ENCODE data around the gene ZNF180. TPM values are rescaled to one million over a fixed set of nuclear protein-coding genes. Genes with fewer than 3 reads are reported as not detected.
"Not testable (repeated sequence)": the region's sequence is repeated elsewhere in the genome, so short reads cannot be mapped to it uniquely, and the experiment has no call there.

Gene ZNF180
- total RNA-seq, 1 donor from 2014 or later: 18.0 TPM

GRCh38 chr19:44496711-44497110 is 3.6 kb downstream of the ZNF180 start:
- DNase-seq: no peak

DNA sequence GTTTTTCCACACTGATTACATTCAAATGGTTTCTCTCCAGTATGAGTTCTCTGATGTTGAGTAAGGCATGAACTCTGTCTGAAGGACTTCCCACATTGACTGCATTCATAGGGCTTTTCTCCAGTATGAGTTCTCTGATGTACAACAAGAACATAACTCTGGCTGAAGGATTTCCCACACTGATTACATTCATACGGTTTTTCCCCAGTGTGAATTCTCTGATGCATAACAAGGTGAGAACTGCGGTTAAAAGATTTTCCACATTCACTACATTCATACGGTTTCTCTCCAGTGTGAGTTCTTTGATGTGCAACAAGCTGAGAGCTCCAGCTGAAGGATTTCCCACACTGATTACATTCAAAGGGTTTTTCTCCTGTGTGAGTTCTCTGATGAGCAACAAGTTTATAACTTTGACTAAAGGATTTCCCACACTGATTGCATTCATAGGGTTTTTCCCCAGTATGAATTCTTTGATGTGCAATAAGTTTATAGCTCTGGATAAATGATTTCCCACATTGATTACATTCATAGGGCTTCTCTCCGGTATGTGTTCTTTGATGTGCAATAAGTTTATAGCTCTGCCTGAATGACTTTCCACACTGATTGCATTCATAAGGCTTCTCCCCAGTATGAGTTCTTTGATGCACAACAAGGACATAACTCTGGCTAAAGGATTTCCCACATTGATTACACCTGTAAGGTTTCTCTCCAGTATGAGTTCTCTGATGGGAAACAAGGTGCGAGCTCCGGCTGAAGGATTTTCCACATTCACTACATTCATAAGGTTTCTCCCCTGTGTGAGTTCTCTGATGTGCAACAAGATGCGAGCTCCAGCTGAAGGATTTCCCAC is 23.5 kb downstream of the ZNF180 start:
- peak; percentile 23 for DNase-seq

DNA sequence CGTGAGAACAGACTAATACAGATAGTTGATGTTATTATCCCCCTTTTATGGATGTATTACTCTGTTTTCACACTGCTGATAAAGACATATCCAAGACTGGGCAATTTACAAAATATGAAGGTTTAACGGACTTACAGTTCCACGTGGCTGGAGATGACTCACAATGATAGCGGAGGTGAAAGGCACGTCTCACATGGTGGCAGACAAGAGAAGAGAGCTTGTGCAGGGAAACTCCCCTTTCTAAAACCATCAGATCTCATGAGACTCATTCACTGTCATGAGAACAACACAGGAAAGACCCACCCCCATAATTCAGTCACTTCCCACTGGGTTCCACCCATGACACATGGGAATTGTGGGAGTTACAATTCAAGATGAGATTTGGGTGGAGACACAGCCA is 31.6 kb downstream of the ZNF180 start:
- not testable (repeated sequence) for DNase-seq

GRCh38 chr19:44462600-44463286 is 37.6 kb downstream of the ZNF180 start:
- not testable (repeated sequence) for DNase-seq

GRCh38 chr19:44456016-44456415 is 44.3 kb downstream of the ZNF180 start:
- not testable (repeated sequence) for DNase-seq

GRCh38 chr19:44455100-44455499 is 45.2 kb downstream of the ZNF180 start:
- DNase-seq: no peak

- no peak for DNase-seq
These were observed 48.0 kb downstream of the ZNF180 start for GRCh38 chr19:44452367-44452766.

DNA sequence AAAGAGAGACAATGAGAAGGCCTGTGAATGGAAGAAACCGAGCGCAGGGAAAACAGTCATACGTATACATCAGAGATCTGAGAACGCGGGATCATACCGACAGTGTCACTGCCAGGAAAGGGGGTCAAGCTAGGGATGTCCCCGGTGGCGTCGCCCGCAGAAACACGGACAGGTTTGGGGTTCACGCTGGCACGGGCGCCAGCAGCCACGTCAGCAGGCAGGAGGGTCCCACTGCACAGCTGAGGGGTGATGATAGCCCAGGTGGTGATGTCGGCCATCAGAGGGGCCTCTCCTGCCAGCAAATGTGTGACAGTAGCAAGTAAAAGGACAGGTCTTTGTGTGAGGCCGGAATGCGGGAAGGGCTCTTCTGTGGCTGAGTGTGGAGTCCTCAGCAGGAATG is 48.6 kb downstream of the ZNF180 start:
- DNase-seq: no peak

DNA sequence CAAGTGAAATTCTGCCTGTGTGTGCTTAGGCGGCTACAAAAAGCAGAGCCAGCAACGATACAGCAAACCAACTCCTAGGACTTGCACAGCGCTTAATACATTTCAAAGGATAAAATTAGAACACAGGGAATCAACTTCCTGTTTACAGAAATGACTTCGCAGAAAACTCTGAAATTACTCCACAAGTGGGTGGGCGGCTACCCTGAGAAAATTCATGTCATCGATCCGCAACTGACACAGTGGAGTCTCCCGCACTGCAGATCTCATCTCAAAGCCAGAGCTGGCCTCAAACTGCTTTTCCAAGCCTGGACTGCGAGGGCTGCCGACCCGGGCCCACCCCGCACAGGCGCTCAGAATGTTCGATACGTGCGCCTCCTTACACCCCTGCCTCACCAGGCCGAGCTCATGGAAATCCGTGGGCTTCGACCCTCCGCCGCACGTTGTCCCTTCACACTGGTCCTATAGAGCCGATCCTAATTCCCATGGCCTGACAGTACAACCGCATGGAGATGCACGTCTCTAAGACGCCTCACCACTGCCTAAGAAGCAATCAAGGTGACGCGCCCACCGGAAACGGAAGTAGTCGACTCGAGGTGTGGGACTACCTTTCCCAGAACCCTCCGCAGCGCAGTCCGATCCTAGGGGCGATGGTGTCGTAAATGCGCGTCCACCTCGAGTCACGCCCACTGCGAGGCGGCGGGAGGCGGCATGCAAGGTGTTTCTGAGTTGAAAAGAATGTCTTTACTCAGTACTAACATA is 52.2 kb downstream of the ZNF180 start, which contains the start of gene ZNF229:
TSS of gene ZNF229 (minus strand) at position 557 of the 759 bp plus-strand sequence. CDS start 5,625 bp downstream, outside the sequence.
- peak; percentile 95 for DNase-seq

GRCh38 chr19:44438441-44438840 is 61.9 kb downstream of the ZNF180 start:
- no peak for DNase-seq

- no peak for DNase-seq
These were observed 64.9 kb downstream of the ZNF180 start for GRCh38 chr19:44435441-44435840.

DNA sequence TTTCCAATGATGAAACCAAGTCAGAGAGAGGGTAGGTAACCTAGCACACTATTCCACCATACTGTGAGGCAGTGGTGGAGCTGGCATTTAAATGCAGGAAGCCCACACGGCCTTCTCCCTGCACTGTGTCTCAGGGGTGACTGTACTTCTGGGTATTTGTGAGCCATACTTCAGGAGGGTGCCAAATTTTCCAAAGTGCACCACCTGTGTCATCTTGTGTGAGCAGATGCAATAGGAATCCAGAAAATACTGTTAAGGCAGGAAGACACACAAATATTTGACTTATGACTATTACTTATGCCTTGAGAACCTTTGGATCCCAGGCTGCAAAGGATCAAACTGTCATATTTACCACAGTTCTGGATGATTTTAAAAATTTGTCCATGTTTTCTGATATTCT is 69.4 kb downstream of the ZNF180 start:
- no peak for DNase-seq

Other genes with a start within 250 kb of the ZNF180 start
- gene ZNF233, start 240.6 kb downstream of the ZNF180 start, total RNA-seq: 1.5 and 1.7 TPM in 2 replicates
- 7.5 and 9.4 TPM in 2 replicates for gene ZNF235, start 195.5 kb downstream of the ZNF180 start, total RNA-seq
- 8.3 and 9.9 TPM in 2 replicates for gene ZNF112, start 143.8 kb downstream of the ZNF180 start, total RNA-seq
- 3.2 and 5.8 TPM in 2 replicates for gene ZNF285, start 98.9 kb downstream of the ZNF180 start, total RNA-seq
- 5.9 and 14.6 TPM in 2 replicates for gene ZNF229, start 52.0 kb downstream of the ZNF180 start, total RNA-seq
- 0.05 TPM in 1 of 2 replicates, not detected in the other for gene CEACAM20, start 29.2 kb upstream of the ZNF180 start, total RNA-seq
- not detected in 2 replicates for gene IGSF23, start 113.0 kb upstream of the ZNF180 start, total RNA-seq
- 95.7 and 104 TPM in 2 replicates for gene PVR, start 143.4 kb upstream of the ZNF180 start, total RNA-seq
- gene CEACAM19, start 171.0 kb upstream of the ZNF180 start, total RNA-seq: 0.47 and 0.85 TPM in 2 replicates
- 0.17 TPM in 1 of 2 replicates, not detected in the other for gene CEACAM16, start 198.6 kb upstream of the ZNF180 start, total RNA-seq
- gene BCL3, start 248.2 kb upstream of the ZNF180 start, total RNA-seq: 3.2 and 6.3 TPM in 2 replicates